ENCODE data around the gene NOG. TPM values are rescaled to one million over a fixed set of nuclear protein-coding genes. Genes with fewer than 3 reads are reported as not detected.

The NOG gene
- total RNA-seq, 4 donors from 2014 or later: 11.4 to 42.8 (median 14.1) TPM

DNA sequence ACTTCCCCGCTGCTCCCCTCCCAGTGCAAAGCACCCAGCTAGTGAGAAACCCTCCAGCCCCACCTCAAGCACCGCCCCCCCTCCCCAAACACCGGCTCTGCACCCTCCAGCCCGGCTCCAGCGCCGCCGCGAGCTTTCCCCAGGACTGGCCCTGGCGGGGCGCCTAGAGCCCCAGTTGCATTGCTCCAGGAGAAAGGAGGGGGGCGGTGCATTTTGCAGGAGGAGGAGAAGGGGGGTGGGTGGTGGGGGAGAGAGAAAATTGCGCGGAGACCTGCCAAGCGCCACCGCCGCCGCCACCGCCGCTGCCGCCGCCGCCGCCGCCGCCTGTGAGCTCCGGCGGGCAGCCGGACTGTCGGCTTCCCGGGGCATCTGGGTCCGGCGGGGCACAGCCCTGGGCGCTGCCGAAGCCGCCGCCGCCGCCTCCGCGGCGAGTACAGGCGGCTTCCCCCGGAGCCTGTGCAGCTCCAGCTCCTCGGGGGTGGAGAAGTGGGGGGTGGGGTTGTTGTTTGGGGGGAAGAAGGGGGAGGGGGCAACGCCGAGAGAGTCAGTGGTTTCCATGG lies 333 bp upstream of the NOG start:
- H3K4me3 ChIP-seq: peak overlapping the region; percentile 41 to 68 (median 58)
- WGBS, 2 donors: 0 to 1% methylated on average over 13 to 43 of the region's 46 CpGs
- no peaks in the 10 kb centered on the region for H3K9me3 ChIP-seq
- peaks cover 0 to 57% (median 35%) of the 10 kb centered on the region in 4 donors for H3K4me1 ChIP-seq
- TF ChIP-seq EP300 (IDR thresholded peaks at IDR 0.05) (no peak), POLR2A (IDR thresholded peaks at IDR 0.05) (no peak)
- TF ChIP-seq, protein P1, sequence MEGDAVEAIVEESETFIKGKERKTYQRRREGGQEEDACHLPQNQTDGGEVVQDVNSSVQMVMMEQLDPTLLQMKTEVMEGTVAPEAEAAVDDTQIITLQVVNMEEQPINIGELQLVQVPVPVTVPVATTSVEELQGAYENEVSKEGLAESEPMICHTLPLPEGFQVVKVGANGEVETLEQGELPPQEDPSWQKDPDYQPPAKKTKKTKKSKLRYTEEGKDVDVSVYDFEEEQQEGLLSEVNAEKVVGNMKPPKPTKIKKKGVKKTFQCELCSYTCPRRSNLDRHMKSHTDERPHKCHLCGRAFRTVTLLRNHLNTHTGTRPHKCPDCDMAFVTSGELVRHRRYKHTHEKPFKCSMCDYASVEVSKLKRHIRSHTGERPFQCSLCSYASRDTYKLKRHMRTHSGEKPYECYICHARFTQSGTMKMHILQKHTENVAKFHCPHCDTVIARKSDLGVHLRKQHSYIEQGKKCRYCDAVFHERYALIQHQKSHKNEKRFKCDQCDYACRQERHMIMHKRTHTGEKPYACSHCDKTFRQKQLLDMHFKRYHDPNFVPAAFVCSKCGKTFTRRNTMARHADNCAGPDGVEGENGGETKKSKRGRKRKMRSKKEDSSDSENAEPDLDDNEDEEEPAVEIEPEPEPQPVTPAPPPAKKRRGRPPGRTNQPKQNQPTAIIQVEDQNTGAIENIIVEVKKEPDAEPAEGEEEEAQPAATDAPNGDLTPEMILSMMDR (IDR thresholded peaks at IDR 0.05): no peak
- peak overlapping the region in 3 of 4 donors; percentile 34 to 87 (median 71) for H3K27ac ChIP-seq
- peak in 1 of 2 donors; percentile 39 for DNase-seq (ENCODE audit: low spot score in 2 of 2)
- no peaks in the 10 kb centered on the region for H3K36me3 ChIP-seq
- peaks cover 0 to 66% of the 10 kb centered on the region in 2 donors for H3K27me3 ChIP-seq

DNA sequence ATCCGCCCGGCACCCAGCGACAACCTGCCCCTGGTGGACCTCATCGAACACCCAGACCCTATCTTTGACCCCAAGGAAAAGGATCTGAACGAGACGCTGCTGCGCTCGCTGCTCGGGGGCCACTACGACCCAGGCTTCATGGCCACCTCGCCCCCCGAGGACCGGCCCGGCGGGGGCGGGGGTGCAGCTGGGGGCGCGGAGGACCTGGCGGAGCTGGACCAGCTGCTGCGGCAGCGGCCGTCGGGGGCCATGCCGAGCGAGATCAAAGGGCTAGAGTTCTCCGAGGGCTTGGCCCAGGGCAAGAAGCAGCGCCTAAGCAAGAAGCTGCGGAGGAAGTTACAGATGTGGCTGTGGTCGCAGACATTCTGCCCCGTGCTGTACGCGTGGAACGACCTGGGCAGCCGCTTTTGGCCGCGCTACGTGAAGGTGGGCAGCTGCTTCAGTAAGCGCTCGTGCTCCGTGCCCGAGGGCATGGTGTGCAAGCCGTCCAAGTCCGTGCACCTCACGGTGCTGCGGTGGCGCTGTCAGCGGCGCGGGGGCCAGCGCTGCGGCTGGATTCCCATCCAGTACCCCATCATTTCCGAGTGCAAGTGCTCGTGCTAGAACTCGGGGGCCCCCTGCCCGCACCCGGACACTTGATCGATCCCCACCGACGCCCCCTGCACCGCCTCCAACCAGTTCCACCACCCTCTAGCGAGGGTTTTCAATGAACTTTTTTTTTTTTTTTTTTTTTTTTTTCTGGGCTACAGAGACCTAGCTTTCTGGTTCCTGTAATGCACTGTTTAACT lies 1.0 kb downstream of the NOG start:
- Histone ChIP-seq H3K4me1 (peaks cover 0 to 57% (median 35%) of the 10 kb centered on the region in 4 donors), H3K27me3 (peaks cover 0 to 66% of the 10 kb centered on the region in 2 donors), H3K9me3 (no peaks in the 10 kb centered on the region), H3K27ac (peak overlapping the region; percentile 34 to 87 (median 56)), H3K36me3 (no peaks in the 10 kb centered on the region), H3K4me3 (peak overlapping the region; percentile 41 to 68 (median 58))
- 1 to 2% methylated on average over 44 to 61 of the region's 61 CpGs for WGBS, 2 donors
- DNase-seq (ENCODE audit: low spot score in 2 of 2): no peak
- TF ChIP-seq, protein P1 (IDR thresholded peaks at IDR 0.05): no peak
- TF ChIP-seq EP300 (IDR thresholded peaks at IDR 0.05) (no peak), POLR2A (IDR thresholded peaks at IDR 0.05) (no peak)

DNA sequence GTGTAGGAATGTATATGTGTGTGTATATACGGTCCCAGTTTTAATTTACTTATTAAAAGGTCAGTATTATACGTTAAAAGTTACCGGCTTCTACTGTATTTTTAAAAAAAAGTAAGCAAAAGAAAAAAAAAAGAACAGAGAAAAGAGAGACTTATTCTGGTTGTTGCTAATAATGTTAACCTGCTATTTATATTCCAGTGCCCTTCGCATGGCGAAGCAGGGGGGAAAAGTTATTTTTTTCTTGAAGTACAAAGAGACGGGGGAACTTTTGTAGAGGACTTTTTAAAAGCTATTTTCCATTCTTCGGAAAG lies 1.6 kb downstream of the NOG start:
- H3K27me3 ChIP-seq: peaks cover 0 to 68% of the 10 kb centered on the region in 2 donors
- peaks cover 0 to 57% (median 35%) of the 10 kb centered on the region in 4 donors for H3K4me1 ChIP-seq
- no peak for DNase-seq (ENCODE audit: low spot score in 2 of 2)
- no peaks in the 10 kb centered on the region for H3K9me3 ChIP-seq
- peak overlapping the region in 2 of 4 donors; percentile 58 to 68 for H3K4me3 ChIP-seq
- H3K36me3 ChIP-seq: no peaks in the 10 kb centered on the region
- H3K27ac ChIP-seq: peak overlapping the region in 2 of 4 donors; percentile 71 to 87
- 2 to 3% methylated on average over 7 of the region's 7 CpGs for WGBS, 2 donors
- no peak for TF ChIP-seq EP300 (IDR thresholded peaks at IDR 0.05)
- TF ChIP-seq, protein P1 (IDR thresholded peaks at IDR 0.05): no peak
- no peak for TF ChIP-seq POLR2A (IDR thresholded peaks at IDR 0.05)

DNA sequence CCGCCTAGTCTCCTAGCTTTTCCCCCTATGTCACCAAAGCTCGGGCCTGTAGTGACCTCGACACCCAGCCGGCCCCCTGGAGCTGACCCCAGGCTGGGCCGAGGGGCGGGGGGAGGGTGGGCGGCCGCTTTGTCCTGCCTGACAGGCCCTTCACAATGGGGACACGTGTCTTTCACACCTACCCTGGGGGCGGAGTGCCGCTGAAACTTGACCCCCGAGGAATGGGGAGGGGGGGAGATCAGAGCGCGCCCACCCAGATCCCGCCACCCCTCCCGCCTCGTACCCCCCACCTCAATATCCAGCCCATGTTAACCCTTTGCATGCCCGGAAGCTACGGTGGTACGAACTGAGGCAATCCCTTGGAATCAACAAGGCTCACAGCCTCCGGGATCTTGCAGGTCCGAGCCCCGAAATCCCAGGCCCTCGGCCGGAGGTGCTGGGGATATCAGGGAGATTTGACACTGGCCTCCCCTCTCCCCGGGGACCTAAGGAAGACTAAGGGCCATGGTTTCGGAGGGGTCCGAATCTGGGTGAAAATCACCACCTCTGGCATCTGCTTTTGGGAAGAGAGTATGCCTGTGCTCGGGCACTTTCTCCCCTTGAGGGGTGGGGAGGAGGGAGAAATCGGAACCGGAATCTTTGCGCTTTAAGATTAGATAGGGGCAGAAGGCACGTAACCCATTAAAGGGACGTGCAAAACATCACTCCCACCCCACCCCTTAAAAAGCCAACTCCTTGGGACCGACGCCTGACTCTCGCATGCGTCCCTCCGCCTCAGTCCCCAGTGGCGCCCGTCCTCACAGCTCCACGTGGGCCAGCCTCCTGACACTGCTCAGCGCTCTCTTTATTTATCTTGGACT lies 2.6 kb downstream of the NOG start:
- TF ChIP-seq EP300 (IDR thresholded peaks at IDR 0.05) (no peak), POLR2A (IDR thresholded peaks at IDR 0.05) (no peak)
- TF ChIP-seq, protein P1 (IDR thresholded peaks at IDR 0.05): no peak
- H3K9me3 ChIP-seq: no peaks in the 10 kb centered on the region
- no peaks in the 10 kb centered on the region for H3K36me3 ChIP-seq
- peaks cover 0 to 57% (median 35%) of the 10 kb centered on the region in 4 donors for H3K4me1 ChIP-seq
- H3K27me3 ChIP-seq: peaks cover 0 to 68% of the 10 kb centered on the region in 2 donors
- H3K27ac ChIP-seq: no peak overlapping the region
- 0 to 2% methylated on average over 28 of the region's 43 CpGs for WGBS, 2 donors
- H3K4me3 ChIP-seq: peak overlapping the region; percentile 4 to 68 (median 24)
- no peak for DNase-seq (ENCODE audit: low spot score in 2 of 2)

Data from tibial nerve (tissue), 4 donors.